GM19238 (cell line): ENCODE data around the gene CHST2.

Experiments used
- DNase-seq: peaks from one replicate; pipeline ENCODE4 v3.0.0; 2011; ENCODE audit warnings: low spot score; ENCODE audit not compliant: insufficient read length

CHST2 gene

DNA sequence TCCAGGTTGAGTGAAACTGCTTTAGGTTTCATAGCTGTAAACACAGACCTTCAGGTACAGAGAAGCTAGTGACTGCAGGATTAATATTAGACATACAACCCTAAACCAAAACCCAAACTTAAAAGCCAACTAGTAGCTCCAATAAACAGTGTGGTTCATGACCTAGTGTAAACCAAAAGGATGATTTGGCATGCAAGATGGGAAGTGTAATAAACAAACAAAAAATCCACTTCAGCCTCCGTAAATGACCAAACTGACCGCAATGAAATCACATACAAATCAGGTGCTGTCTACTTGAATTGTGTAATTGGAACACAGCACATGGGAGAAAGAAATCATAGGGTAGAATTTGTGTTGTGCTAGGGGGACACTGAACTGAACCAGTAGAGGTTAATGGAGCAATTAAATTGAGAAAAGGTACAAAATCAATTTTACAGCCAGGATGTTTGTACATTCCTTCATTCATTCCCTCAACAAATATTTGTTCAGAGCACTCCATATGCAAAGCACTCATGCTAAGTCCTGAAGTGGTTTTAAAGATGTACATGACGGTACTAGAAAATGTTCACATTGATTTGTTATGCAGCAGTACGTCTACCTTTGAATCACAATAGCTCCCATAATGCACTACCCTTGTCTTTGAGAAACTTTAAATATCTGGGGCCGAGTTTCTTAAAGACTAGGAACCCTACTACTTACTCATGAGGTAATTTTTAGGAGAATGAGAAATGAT is 21.4 kb upstream of the CHST2 start:
- DNase-seq: no peak

DNA sequence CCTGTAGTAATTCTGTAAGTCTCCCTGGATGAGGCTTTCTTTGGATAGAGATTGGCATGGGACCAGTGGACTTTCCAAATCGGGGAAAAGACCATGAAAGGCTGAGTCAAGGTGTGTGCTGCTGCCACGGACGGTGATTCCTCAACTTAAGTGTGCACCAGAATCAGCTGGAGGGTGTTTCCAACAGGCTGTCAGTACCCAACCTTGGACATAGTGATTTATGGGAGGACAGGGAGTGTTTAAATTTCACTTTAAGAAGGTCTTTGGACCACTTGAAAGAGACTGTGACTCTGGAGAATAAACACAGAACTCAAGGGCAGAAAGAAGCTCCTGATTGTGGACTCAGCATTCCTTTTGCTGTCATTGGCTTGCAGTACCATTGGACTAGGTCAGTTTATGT is 20.4 kb upstream of the CHST2 start:
- DNase-seq: no peak

DNA sequence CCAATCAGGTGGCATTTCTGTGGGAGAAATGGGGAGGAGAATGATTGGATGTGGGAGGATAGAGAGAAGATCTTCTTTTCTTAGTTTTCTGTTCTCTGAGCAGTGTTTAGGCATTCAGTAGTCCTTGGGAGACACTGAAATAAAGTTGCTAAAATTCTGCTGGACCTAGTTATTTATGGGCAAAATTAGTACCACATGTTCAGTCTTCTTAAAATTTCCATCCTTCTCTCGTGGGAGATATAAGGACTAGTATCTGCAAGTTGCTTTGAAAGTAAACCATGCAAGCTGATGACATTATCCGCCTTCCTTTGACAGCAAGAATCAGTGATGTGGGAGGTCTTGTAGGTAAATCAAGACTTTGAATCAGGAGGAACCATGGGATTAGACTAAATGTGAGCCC is 19.9 kb upstream of the CHST2 start:
- DNase-seq: no peak

DNA sequence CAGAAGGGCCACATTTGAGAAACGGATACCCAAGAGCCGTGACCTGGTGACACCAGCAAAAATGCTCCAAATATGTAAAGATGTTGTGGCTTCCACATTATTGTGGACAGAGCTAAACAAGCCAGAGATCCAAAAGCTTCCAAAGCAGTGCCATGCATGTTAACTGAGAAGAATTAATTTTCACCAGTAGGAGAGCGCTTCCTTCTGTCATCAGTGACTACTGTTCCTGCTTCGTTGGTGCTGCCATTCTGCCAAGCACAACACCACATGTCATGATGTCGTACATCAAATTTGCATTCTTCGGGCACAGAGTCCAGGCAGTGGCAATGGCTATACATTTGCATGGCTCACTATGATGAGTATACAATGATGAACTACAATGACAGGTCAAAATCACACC is 19.1 kb upstream of the CHST2 start:
- no peak for DNase-seq

DNA sequence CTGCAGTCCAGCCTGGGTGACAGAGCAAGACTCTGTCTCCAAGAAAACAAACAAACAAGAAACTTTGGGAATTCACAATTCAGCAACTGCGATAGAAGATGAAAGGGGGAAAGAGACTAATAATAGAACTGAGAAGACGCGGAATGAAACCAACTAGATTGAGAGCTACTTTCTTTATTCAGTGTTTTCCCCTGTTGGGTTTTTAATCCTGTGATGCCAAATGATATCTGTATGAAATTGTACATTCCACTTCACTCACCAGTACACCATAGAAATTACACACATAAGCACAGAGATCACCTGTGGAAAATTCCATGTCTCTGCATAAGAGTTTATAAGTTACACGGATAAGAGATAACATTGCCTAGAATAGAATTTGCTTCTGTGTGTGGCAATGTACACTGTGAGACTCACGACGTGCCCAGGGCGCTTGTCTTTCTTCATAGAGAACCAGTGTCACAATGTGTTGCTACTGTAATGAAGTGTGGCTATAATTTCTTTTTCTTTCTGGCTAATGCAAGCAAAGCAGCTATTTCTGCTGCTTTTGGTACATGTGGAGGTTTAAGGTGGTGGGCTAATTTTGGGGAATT is 17.7 kb upstream of the CHST2 start:
- no peak for DNase-seq

DNA sequence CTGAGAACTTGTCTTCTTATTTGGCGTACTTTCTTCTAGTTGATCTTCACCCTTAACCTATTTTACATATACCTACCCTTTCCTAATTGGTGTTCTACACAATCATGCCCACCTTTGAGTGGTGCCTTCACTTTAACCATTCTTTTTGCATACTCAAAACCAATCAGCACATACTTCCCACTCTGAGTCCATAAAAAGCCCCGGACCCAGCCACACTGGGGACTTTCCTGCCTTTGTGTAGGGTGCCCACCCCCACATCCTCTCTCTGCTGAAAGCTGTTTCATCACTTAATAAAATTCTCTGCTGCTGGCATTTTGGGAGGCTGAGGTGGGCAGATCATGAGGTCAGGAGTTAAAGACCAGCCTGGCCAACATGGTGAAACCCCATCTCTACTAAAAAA is 15.9 kb upstream of the CHST2 start:
- no peak for DNase-seq

DNA sequence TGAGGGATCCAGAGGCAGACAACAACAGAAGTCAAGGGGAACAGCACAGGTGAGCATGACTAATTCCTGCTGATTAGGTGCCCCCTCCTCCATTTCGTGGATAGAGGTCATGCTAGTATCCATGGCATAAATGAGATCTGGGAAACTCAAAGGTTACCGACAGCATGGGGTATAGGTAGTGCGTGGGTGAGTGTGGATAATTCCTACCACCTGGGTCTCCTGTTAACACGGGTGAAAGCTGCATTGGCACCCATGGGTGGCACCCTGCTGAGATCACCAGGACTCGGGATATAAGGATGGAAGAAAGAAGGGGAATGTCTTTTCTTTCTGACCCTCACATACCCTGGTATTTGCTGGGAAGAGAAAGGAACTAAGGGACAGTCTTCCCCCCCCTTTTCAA is 14.4 kb upstream of the CHST2 start:
- DNase-seq: no peak

DNA sequence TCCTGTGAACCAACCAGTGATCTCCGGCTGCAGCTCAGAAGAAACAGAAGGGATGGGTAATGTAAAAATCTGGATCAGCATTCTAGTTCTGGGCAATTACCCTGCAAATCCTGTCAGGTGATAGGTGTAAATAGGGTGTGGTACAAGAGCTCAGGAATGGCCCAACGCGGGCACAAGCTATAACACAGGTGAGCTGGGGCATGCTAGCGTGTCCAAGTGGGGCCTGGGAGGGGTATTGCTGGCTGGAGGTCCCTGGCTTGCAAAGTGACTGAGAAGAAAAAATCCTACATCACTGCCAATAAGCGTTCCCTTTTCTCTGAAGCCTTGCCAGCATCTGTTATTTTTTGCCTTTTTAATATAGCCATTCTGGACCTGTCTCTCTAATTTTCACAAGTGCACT is 9.7 kb upstream of the CHST2 start:
- no peak for DNase-seq

DNA sequence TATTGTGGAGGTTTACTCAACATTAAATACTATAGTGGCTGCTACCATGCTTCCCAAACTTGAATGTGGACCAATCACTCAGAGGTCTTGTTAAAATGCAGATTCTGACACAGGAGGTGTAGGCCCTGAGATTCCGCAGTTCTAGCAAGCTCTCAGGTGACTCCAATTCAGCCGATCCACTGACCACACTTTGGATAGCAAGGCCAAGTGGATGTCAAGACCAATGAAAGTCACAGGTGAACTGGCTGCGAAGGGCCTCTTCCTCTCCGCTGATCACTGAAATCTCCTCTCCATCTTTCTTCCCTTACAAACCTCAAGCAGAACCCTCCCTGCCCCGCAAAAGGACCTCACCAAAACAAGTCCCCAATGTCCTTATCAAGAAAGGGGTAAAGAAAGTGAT is 9.2 kb upstream of the CHST2 start:
- DNase-seq: no peak

DNA sequence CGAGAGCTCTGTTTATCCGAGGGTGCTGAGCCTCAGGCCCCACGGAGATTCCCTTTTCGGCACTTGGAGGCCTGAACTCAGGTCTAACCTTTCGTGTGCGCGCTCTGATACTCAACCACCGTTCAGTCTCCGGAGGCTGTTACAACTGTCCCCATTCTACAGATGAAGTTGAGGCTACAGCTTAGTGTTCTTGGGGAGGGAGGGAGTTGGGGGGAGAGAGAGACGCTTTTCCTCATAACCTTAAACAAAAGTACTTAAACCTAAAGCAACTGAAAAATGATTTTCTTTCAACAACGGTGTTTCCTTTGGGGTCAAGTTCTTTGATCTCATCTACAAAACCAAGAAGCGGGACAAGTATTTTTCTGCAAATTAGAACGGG is 952 bp upstream of the CHST2 start:
- no peak for DNase-seq

DNA sequence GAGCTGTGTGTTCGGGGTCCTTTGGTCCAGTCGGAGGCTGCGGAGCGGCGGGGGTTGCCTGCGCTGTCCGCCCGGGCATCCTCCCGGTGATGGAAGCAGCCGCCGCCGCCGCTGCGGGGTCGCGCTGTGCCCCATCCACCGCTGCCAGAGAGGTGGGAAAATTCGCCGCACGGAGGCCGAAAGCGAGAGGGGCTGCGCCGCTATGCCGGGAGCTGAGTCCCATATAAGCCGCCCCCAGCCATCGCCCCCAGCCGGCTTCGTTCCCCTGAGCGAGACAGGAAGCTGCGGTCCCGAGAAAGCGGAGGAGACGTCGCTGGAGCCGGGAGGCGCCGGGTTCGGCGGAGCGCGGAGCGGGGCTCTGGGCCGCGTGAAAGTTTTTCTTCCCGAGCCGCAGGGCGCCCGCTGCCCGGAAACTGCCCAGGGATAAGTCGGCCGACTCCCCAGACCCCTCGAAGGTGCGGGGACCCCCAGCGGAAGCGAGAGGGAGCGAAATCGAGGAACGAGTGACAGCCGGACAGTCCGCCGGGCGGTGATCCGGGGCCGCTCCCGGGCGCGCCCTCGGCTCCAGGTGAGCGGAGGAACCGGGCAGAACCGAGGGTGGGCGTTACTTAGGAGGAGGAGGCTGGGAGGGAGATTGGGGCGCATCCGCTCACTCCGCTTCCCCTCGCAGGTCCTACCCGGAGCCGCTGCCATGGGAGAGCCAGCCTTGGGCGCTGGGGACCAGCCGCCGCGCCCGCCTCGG is 574 bp downstream of the CHST2 start:
- peak; percentile 35 for DNase-seq

DNA sequence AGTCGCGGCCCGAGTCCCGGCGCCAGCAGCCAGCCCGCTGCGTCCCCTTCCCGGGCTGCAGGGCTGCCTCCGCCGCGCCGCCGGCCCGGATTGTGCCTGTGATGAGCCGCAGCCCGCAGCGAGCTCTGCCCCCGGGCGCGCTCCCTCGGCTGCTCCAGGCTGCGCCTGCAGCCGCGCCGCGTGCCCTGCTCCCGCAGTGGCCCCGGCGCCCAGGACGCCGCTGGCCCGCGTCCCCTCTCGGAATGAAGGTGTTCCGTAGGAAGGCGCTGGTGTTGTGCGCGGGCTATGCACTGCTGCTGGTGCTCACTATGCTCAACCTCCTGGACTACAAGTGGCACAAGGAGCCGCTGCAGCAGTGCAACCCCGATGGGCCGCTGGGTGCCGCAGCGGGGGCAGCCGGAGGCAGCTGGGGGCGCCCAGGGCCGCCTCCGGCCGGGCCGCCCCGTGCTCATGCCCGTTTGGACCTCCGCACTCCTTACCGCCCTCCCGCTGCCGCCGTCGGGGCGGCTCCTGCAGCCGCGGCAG is 1.2 kb downstream of the CHST2 start:
- peak; percentile 54 for DNase-seq

DNA sequence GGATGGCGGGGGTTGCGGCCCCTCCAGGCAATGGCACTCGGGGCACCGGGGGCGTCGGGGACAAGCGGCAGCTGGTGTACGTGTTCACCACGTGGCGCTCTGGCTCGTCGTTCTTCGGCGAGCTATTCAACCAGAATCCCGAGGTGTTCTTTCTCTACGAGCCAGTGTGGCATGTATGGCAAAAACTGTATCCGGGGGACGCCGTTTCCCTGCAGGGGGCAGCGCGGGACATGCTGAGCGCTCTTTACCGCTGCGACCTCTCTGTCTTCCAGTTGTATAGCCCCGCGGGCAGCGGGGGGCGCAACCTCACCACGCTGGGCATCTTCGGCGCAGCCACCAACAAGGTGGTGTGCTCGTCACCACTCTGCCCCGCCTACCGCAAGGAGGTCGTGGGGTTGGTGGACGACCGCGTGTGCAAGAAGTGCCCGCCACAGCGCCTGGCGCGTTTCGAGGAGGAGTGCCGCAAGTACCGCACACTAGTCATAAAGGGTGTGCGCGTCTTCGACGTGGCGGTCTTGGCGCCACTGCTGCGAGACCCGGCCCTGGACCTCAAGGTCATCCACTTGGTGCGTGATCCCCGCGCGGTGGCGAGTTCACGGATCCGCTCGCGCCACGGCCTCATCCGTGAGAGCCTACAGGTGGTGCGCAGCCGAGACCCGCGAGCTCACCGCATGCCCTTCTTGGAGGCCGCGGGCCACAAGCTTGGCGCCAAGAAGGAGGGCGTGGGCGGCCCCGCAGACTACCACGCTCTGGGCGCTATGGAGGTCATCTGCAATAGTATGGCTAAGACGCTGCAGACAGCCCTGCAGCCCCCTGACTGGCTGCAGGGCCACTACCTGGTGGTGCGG is 1.9 kb downstream of the CHST2 start:
- DNase-seq: peak; percentile 18

DNA sequence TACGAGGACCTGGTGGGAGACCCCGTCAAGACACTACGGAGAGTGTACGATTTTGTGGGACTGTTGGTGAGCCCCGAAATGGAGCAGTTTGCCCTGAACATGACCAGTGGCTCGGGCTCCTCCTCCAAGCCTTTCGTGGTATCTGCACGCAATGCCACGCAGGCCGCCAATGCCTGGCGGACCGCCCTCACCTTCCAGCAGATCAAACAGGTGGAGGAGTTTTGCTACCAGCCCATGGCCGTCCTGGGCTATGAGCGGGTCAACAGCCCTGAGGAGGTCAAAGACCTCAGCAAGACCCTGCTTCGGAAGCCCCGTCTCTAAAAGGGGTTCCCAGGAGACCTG is 2.5 kb downstream of the CHST2 start:
- no peak for DNase-seq

DNA sequence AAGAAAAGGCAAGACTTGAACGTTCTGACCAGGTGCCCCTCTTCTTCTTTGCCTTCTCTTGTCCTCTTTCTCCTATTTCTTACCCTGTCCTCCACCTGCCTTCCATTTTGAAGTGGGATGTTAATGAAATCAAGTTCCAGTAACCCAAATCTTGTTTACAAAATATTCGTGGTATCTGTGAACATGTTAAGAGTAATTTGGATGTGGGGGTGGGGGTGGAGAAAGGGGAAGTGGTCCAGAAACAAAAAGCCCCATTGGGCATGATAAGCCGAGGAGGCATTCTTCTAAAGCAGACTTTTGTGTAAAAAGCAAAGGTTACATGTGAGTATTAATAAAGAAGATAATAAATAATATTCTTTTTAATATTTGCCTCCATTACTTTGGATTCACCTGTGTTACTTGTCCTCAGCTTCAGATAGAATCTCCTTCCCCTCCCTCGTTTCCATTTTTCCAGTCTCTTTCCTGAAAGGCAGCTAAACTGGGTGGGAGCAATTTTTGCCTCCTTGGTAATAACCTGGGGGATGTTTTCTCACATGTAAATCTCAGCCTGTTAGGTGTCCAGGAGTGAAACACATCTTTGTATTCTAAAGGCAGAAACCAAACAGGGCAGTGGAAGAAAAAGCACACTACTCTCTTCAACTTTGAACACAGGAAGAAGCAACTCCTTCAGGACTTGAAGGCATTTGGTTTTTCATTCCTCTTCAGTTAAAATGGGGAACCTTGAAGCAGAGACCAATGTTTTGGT is 3.2 kb downstream of the CHST2 start:
- DNase-seq: no peak

DNA sequence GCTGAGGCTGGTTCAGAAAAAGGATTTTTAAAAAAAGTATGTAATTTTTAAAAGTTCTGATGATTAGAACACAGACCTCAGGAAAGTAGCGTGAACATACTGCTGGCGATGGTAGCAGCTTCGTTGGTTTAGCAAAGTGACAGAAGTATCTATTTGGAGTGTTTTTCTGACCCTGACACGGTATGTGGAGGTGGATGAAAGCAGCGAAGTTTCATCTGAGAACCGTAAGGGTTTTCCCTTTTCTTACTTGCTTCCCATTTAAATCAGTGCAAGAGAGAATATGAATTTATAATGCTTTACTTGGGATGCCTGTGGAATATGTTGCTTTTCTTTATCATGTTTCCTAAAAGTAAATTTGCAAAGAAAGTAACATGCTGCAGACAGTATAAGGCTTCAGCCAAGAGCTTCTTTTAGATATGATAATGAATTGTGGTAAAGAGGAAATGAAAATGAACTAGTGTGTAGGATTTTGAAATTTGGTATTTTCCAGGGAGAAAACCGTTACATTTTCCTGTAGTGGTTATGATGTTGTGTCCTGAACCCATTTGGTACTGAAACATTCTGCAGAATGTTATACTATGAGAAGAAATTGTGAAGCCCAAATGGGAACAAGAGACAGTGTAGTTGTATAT is 3.9 kb downstream of the CHST2 start:
- DNase-seq: no peak

DNA sequence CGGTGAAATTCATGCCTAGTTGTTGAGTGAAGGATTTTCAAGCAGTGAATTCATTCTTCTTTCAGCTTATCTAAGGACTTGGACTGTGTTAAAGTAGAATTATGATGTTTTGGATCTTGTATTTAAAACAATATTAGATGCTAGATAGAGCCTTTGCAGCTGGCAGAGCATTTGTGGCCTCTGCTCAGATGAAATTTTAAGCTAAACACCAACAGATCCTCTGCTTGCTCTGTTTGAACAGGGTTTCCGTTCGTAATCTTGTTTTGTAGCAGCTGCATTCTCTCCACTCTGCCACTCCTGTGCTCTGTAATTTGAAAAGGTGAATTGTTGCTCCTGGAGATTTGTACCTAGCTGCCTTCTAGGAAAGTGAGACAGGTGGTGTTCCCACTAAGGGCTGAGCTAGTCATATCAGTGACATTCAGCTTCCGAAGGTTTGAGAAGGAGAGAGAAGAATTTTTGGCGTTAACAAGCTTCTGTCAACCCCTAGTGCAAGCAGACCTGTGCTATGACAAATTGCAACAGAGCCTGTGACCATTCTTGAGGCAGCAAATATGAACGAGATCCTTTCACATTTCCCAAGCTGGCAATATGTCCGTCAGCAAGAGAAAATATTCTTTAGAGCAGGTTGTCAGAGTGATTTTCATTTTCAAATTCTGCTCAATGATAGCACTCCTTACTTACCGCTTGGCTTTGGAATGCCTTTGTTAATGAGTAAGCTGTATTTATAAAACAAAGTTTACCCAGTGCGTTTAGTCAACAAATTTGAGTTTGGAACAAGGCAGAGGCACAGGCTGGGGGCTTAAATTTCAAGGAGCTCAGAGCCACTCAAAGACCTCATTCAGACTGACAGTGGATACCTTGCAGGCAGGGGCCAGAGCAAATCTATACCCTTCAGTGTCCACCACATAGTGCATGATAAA is 5.3 kb downstream of the CHST2 start:
- DNase-seq: no peak

DNA sequence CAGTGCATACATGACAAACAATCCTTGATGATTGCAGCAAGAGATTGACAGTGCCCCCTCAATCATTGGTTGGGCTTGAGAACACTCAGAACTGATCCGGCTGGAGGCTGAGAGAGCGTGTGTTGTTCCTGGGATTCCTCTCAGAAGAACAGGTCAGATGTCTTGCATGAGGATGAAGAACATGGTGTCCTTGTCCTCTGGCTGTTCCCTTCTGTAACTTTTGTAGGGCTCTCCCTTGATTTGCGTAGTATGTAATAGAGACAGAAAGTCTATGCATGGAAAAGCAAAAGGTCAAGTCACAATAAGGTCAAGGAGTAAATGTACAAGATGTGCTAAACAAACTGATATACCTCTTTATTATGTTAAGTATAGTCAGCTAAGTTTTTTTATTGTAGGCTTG is 8.2 kb downstream of the CHST2 start:
- DNase-seq: no peak

DNA sequence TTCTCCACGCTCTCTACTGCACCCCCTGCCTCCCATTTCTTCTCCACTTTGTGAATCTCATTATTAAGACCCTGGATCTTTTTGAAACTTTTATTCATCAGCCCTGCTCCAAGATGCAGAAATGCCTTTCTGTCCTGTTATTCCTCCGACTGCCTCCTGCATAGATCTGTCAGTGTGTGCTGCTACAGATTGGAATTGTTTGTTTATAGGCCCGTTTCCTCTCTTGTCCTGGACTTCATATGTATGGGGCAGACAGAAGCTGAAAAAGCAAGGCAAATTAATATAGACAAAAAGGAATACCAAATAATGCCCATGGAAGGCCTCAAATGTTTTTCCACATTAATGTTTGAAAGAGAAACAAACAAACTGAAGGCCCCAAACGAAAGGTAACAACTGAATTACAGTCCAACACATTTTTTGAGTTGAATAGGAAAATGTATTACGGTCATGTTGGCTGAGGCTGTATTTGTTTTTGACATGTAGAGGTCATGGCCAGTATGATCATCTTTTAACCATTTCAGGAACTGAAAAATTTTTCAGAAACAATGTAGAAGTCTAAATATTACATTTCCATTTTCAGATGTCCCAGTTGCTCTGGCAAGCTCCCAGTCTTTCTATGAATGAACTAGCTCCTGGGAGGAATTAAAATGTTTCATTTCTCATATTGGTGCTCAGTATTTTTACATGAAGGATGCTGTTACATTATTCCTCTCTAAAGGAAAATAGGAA is 8.8 kb downstream of the CHST2 start:
- no peak for DNase-seq
